Measurements from ENCODE around the gene NMT2.

The NMT2 gene

GRCh38 chr10:15180736-15181135 lies 12.2 kb upstream of the NMT2 start:
- DNase-seq: no peak

GRCh38 chr10:15176269-15176668 lies 7.8 kb upstream of the NMT2 start:
- no peak for DNase-seq

- no peak for DNase-seq
Observed at GRCh38 chr10:15175587-15175986, 7.1 kb upstream of the NMT2 start.

- DNase-seq: no peak
Observed at GRCh38 chr10:15172306-15172840, 3.9 kb upstream of the NMT2 start.

GRCh38 chr10:15169555-15170401 lies 1.3 kb upstream of the NMT2 start:
- DNase-seq: no peak

- peak; percentile 95 for DNase-seq
Observed at GRCh38 chr10:15168786-15169554, 477 bp upstream of the NMT2 start.

GRCh38 chr10:15167411-15168290 lies 842 bp downstream of the NMT2 start:
- DNase-seq: peak; percentile 75

GRCh38 chr10:15166325-15166724 lies 2.2 kb downstream of the NMT2 start:
- DNase-seq: no peak

- no peak for DNase-seq
Observed at GRCh38 chr10:15163253-15163828, 5.2 kb downstream of the NMT2 start.

- DNase-seq: no peak
Observed at GRCh38 chr10:15158972-15159371, 9.5 kb downstream of the NMT2 start.

- DNase-seq: no peak
Observed at GRCh38 chr10:15158448-15158847, 10.0 kb downstream of the NMT2 start.

GRCh38 chr10:15155978-15156656 lies 12.4 kb downstream of the NMT2 start:
- no peak for DNase-seq

GRCh38 chr10:15152556-15152955 lies 15.9 kb downstream of the NMT2 start:
- no peak for DNase-seq

- no peak for DNase-seq
Observed at GRCh38 chr10:15150563-15150962, 17.9 kb downstream of the NMT2 start.

- no peak for DNase-seq
Observed at GRCh38 chr10:15149042-15149771, 19.3 kb downstream of the NMT2 start.

GRCh38 chr10:15147594-15148392 lies 20.7 kb downstream of the NMT2 start:
- no peak for DNase-seq

- DNase-seq: no peak
Observed at GRCh38 chr10:15146366-15146765, 22.1 kb downstream of the NMT2 start.

- DNase-seq: peak; percentile 83
Observed at GRCh38 chr10:15144788-15145187, 23.7 kb downstream of the NMT2 start.

- DNase-seq: no peak
Observed at GRCh38 chr10:15141136-15142054, 27.1 kb downstream of the NMT2 start.
